NCI-H1436 treated with DMSO at 0.1 percent for 48 hours (cell line): ENCODE results near the gene HOXC11.

Source experiments
- DNase-seq: peaks from one replicate; lab custom pipeline; 2025; lab: John Stamatoyannopoulos, UW

The HOXC11 gene

GRCh38 chr12:53985994-53986685 lies 13.2 kb downstream of the HOXC11 start:
- DNase-seq, result no peak

GRCh38 chr12:53986686-53987483 lies 14.0 kb downstream of the HOXC11 start:
- DNase-seq, result no peak

DNA sequence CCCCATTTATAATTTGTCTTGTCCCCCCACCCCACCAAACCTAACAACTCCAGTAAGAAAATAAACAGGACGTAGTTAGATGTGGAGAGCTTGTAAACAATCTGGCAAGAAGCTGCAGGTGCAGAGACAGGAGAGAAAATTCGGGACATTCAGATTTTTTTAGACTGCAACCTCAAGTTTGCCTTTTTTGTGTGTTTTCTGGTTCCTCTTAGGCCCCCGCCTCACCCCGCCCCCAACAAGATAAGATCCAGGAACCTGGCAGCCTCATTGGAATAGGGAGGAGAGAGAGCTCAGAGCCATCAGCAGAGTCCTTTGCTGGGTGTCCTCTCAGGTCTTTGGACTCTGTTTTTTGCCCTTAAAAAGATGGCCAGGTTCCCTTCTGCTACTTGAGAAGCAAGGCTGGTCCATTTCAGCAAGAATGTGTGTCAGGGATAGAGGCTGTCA lies 14.9 kb downstream of the HOXC11 start:
- DNase-seq, result no peak

DNA sequence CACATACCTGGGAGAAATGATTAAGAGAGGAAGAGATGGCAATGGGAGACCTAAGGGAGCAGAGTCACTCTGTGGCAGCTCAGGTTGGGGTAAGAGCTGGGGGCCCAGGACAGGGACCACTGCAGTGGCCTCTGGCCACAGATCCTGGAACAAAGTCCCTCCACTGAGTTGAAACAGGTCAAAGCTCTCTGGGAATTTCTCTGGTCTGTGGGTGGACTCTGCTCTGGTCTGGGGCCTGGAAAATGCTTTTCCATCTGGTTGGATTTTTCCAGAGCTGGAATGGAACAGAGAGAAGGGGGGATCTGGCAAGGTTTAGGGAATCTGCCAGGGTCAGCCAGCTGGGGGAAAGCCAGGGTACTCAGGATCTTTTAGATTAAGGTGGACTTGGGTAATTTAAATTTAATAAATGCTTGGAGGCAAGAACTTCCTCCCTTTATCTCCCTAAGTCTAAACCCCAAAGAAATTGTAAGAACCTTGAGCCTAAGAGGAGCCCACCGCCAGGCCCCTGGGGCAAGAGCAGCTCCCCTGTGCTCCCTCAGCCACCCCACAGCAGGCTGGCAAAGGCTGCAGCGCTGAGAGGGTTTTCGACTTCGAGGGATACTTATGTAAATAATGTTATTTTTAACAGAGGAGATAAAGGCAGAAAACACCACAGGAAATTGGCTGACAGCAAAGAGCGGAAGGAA lies 15.8 kb downstream of the HOXC11 start:
- no peak for DNase-seq

- no peak for DNase-seq
Observed at GRCh38 chr12:53989227-53990113, 16.5 kb downstream of the HOXC11 start.

DNA sequence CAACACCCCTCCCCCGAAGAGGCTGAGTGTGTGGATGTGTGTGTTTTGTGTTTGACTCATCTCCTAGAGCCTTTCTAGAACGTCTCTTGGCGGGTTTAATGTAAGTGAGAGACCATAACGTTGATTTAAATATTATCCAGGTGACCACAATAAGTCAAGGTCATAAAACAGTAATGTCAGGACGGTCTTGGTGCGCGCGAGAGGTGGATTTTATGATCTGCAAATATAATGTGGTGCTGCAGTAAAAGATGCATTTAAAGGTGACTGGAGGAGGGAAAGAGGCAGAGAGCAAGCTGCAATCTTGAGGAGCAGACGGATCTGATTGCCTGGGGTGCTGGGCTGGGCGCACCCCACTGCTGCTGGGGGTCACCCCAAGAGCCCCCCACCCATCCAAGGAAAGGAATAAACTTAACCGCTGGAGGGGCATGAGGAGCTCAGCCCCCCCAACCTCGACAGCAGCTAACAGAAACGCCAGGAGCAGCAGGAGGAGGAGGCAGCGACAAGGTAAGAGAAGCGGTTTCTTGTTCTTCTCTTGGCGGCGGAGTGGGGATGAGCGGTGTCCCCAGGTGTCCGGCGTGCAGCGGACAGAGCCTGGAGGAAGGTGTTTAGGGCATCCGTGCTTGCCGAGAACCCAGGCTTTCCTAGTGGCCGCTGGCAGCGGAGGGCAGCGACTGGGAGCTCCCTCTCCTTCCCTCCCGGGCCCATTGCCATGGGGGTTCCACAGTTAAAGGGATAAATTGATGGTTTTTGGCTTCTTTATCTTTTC lies 17.6 kb downstream of the HOXC11 start:
- no peak for DNase-seq

GRCh38 chr12:53991077-53991460 lies 18.1 kb downstream of the HOXC11 start:
- DNase-seq, result no peak

DNA sequence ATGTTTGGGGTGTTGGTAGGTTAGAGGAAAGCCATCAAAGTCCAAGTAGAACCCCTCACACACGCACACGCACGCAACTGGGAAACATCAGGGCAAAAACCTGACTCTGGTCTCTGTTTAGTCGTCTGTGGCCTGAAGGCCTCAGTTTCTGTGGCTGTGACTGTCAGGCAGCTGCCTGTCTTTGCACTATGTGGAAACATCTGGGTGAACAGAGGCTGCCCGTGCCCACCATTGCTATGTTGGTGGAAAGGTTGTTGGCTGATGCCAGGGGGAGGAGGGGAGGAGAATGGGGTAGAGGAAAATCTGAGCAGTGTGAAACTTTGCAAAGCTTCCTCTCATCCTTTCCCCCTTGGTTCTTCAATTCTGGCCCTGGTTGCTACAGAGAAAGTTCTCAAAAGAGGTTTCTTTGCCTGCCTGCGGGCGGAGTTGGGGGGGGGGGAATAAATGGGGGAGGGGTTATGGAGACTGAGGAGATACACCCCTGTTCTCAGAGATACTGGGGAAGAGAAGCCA lies 19.5 kb downstream of the HOXC11 start:
- DNase-seq, result no peak

DNA sequence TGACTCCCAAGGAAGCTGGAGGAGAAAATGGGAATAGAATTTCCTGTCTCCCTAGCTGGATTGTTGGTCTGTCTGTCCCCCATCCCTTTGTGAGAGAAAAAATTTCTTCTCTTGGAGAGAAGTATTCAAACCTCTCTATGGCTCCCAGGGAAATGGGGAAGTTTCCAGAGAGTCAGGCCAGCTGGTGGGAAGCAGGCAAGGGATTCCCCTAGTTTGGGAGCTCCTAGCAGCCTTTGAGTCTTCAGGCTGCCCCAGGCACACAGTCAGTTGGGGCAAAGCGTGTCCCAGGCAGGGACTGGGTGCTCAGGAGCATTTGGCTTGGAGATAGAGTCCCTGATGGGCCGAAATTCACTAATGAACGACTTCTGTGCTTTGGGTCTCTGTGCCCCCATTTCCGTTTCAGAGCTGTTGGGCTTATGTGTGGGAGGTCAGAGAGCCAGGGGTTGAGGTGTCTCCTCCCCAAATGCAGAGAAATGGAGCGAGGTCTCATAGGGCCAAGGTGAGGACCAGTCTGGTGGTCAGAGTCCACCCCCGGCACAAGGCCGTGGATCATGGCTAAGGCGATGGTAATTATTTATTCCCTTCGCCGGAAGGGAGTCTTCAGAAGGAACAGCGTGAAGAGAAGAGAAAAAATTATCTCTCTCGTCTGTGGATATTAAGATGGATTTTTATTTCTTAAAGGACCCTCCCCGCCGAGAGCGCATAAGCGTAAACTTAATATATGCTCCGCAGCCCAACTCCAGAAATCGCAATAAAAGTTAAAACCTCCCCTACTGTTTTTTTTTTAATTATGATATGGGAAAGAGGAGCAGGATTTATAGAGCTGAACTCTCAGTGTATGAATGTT lies 20.5 kb downstream of the HOXC11 start:
- no peak for DNase-seq

DNA sequence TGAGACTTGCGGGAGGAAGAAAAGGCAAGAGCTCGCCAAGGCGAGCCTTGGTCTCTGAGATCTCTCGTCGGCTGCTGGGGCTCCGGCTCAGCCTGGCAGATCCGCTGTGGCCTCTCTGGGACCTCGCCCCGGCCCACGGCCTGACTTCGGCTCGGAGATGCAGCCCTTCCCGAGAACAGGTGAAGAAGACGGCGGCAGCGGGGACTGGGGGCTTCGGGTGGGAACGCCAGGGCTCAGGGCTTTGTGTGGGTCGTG lies 21.0 kb downstream of the HOXC11 start:
- DNase-seq, result no peak

DNA sequence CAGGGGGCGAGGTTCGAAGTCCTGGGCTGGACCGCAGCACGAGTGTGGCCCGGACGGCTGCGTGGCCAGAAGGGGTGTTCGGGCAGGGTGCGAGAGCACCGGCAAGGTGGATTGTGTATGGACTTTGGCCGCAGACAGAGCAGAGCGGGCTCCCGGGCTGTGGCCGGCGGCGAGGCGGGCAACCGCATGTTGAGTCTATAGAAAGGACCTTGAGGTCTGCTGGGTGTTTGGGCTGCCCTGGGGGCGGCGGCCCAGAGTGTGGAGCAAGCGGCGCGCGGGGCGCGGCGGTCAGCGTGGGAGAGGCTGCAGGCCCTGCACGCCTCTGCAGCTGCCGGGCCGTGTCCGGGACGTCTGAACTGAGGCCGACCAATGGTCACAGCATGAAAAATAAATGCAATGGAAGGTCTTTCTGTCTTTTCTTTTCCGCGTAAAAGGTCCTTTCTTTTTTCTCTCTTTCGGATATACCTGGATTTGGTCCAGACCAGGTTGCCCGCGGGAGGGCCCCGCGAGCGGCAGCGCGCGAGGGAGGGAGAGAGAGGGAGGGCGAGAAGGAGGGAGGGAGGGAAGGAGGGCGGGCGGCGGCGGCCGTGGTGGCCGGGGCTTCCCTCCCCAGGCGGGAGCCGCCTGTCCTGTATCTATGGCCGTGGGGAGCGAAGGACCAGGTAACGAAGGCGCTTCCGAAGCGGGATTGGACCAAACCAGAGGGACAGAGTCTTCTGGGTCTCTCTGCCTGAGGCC lies 21.5 kb downstream of the HOXC11 start:
- no peak for DNase-seq

DNA sequence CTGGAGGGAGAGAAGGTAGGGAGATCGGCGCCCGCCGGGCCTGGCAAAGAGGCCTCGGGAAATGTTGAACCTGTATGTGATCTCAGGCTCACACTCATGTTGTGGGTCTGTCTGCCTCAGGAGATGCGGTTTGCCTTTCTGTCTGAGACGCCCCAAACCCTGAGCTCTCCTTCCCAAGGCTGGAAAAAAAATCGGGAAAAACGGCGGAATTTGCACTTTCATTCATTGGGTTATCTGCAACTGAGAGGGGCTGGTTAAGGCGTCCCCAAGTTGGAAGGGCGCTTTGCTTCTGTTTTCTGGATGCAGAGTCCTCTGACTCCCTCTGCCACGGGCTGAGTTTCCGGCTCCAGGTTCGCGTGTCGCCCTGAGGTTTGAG lies 22.1 kb downstream of the HOXC11 start:
- DNase-seq, result no peak

GRCh38 chr12:53995378-53996239 lies 22.7 kb downstream of the HOXC11 start:
- no peak for DNase-seq

DNA sequence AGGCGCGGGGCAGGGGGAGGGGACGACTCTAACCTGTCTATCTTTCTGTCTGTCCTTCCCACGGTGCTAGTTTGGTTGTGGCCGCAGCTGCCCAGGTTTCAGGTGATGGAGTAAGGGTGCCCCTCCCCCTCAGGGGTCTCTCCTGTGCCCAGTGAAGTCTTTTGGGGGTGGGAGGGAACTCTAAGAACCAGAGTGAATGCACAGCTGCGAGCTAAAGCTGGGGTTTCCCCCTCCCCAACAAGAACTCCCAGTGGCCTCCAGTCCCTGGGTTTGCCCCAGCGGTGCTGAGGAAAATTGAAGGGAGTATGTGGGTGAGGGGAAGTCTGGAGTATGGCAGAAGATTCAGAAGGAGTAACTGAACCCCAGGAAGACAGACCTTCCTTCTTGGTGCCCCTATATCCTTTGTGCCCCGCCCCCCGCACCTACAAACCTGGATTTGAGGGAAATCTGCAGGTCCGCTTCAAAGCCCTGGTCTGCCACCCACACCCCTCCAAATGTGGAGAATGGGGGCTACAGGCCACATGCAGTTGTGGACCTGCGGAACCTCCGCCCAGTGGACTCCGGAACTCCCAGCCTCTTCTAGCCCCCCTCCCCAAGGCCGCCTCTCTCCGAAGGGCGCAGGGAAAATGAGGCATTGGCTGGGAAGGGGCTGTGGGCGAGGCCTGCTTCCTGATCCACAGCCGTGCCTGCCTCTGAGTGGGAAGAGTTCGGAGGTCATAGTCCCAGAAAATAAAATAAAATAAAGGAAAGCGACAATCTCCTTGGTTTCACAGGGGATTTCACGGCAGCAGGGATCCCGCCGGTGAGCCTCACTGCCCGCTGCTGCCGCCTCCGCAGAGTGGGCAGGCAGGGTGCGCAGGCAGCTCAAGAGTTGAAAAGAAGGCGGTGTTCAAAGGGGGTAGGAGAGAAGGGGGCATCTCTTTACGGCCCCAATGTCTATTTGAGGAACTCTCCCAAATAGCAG lies 23.6 kb downstream of the HOXC11 start:
- no peak for DNase-seq

DNA sequence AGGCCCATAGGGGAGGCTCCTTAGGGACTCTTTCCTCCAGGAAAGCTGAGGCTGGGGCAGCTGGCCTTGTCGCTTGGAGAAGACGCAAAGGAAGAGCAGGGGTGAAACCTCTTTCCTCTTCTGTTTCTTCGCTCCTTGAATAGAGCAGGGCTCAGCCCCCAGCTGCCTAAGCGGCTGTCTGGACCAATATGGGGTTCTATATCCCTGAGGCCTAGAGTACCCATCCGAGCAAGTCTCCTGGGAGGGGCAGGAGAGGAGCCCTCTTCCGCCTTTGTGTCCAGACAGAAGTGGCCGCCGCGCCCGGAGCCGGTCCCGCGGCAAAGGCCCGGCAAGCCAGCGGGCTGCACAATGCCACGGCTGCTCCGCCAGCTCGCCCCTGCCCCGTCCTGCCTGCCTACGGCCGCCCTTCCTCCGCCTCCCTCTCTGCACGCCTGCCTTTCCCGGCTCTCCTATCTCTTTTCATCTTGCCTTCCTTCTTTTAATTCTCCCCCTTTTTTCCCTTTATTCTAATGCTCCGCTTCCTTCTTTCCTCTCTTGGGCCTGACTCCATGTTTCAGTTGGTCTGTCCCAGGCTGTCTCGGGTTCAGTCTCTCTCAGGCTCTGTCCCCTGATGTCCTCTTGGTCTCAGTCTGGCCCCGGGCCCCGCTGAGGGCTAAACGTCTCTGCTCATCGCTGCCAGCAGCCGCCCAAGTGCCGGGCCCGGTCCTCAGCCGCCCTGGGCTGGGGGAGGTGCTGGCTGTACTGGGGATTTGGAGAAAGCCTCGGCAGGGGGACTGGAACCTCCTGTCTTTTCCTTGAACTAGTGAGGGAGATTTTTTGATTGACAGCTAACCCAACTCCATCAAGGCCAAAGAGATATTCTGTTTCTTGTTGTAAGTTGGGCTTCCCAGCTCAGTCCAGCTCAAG lies 24.5 kb downstream of the HOXC11 start:
- DNase-seq, result no peak

GRCh38 chr12:53998110-53998899 lies 25.4 kb downstream of the HOXC11 start:
- no peak for DNase-seq
